HUDEP-2 (cell line): ENCODE results near the gene MEIS2.
A peak's percentile ranks its signal among the peaks of the same experiment; 100 is the strongest.

Experiments used
- DNase-seq, 76 experiments: peaks; one replicate each; lab custom pipeline; 2025; ENCODE audit not compliant: unreplicated experiment in 76 of 76; lab: John Stamatoyannopoulos, UW

The MEIS2 gene

GRCh38 chr15:36940636-36941260, 159.6 kb downstream of the MEIS2 start:
- no peak for DNase-seq

- DNase-seq: no peak
These were observed 160.1 kb downstream of the MEIS2 start for GRCh38 chr15:36940219-36940618.

GRCh38 chr15:36938764-36939163, 161.6 kb downstream of the MEIS2 start:
- DNase-seq: no peak

- DNase-seq: no peak
These were observed 162.2 kb downstream of the MEIS2 start for GRCh38 chr15:36938131-36938530.

GRCh38 chr15:36936613-36937012, 163.7 kb downstream of the MEIS2 start:
- DNase-seq: no peak

- no peak for DNase-seq
These were observed 166.9 kb downstream of the MEIS2 start for GRCh38 chr15:36933255-36933990.

- peak in 47 of 76 experiments; percentile 1 to 67 (median 25) for DNase-seq
These were observed 168.3 kb downstream of the MEIS2 start for GRCh38 chr15:36932070-36932469.

GRCh38 chr15:36931434-36931833, 168.9 kb downstream of the MEIS2 start:
- DNase-seq: no peak

- DNase-seq: no peak
These were observed 173.9 kb downstream of the MEIS2 start for GRCh38 chr15:36926427-36926825.

- DNase-seq: no peak
These were observed 174.5 kb downstream of the MEIS2 start for GRCh38 chr15:36925653-36926426.

- DNase-seq: no peak
These were observed 175.3 kb downstream of the MEIS2 start for GRCh38 chr15:36925049-36925448.

GRCh38 chr15:36924034-36924433, 176.3 kb downstream of the MEIS2 start:
- DNase-seq: no peak

GRCh38 chr15:36921484-36922091, 178.8 kb downstream of the MEIS2 start:
- DNase-seq: no peak

- no peak for DNase-seq
These were observed 182.7 kb downstream of the MEIS2 start for GRCh38 chr15:36917411-36918267.

- DNase-seq: peak in 1 of 76 experiments; percentile 4
These were observed 185.2 kb downstream of the MEIS2 start for GRCh38 chr15:36914960-36915808.

- no peak for DNase-seq
These were observed 185.9 kb downstream of the MEIS2 start for GRCh38 chr15:36914466-36914865.

GRCh38 chr15:36912311-36912712, 188.0 kb downstream of the MEIS2 start:
- no peak for DNase-seq

GRCh38 chr15:36911322-36911944, 188.9 kb downstream of the MEIS2 start:
- DNase-seq: no peak

- no peak for DNase-seq
These were observed 191.4 kb downstream of the MEIS2 start for GRCh38 chr15:36908991-36909390.
